IgD-negative memory B cell (primary cell): ENCODE data around the gene TOP2A. TPM values are rescaled to one million over a fixed set of nuclear protein-coding genes. Genes with fewer than 3 reads are reported as not detected.

ENCODE experiments used
- polyA plus RNA-seq: library from polyadenylated mRNA; unstranded; fragments of 300-500 nt; fragmentation: Illumina TruSeq; gene quantifications from one replicate; pipeline ENCODE4 v1.2.3, GENCODE V29; 2021

The TOP2A gene
- polyA plus RNA-seq, 1 donor from 2014 or later: not detected

Other genes starting within 250 kb of the TOP2A start
- 0.69 TPM for gene RAPGEFL1, start 240.4 kb downstream of the TOP2A start, polyA plus RNA-seq
- gene WIPF2, start 198.6 kb downstream of the TOP2A start, polyA plus RNA-seq: 11.4 TPM
- 0.93 TPM for gene CDC6, start 130.0 kb downstream of the TOP2A start, polyA plus RNA-seq
- 13.7 TPM for gene RARA, start 108.7 kb downstream of the TOP2A start, polyA plus RNA-seq
- gene GJD3, start 53.2 kb downstream of the TOP2A start, polyA plus RNA-seq: not detected
- 3.0 TPM for gene IGFBP4, start 25.6 kb upstream of the TOP2A start, polyA plus RNA-seq
- gene TNS4, start 83.7 kb upstream of the TOP2A start, polyA plus RNA-seq: not detected
- gene CCR7, start 147.6 kb upstream of the TOP2A start, polyA plus RNA-seq: 257 TPM
- gene SMARCE1, start 229.9 kb upstream of the TOP2A start, polyA plus RNA-seq: 221 TPM
- gene KRT222, start 247.3 kb upstream of the TOP2A start, polyA plus RNA-seq: not detected